Skin of body (tissue), 2 donors: ENCODE measurements around the gene RPLP2. TPM values are rescaled to one million over a fixed set of nuclear protein-coding genes. Genes with fewer than 3 reads are reported as not detected.

Experiments used
- small RNA-seq: library from RNA; depleted of rRNA; stranded (forward); fragments of <200 nt; gene quantifications from one replicate; pipeline ENCODE3, GENCODE V24; 2014; ENCODE audit warnings: low replicate concordance
- total RNA-seq: library from RNA; depleted of rRNA; stranded (reverse); fragments of >200 nt; gene quantifications from one replicate; pipeline ENCODE4 v1.2.3, GENCODE V29; 2014

Gene RPLP2
- total RNA-seq, 1 donor from 2014 or later: 391 TPM

Small RNAs within 50 kb of the gene (small RNA-seq; reads per million reads assigned to genes)
- gene SNORA52: not detected

Other genes with a start within 250 kb of the RPLP2 start
- gene LMNTD2, start 249.2 kb upstream of the RPLP2 start, total RNA-seq: 0.69 TPM
- gene RASSF7, start 249.0 kb upstream of the RPLP2 start, total RNA-seq: 7.7 TPM
- 18.8 TPM for gene PHRF1, start 233.5 kb upstream of the RPLP2 start, total RNA-seq
- gene IRF7, start 194.0 kb upstream of the RPLP2 start, total RNA-seq: 6.6 TPM
- not detected for gene CDHR5, start 185.0 kb upstream of the RPLP2 start, total RNA-seq
- 2.6 TPM for gene SCT, start 182.8 kb upstream of the RPLP2 start, total RNA-seq
- not detected for gene DRD4, start 172.7 kb upstream of the RPLP2 start, total RNA-seq
- gene DEAF1, start 114.7 kb upstream of the RPLP2 start, total RNA-seq: 15.7 TPM
- 7.8 TPM for gene TMEM80, start 114.2 kb upstream of the RPLP2 start, total RNA-seq
- 35.6 TPM for gene EPS8L2, start 103.7 kb upstream of the RPLP2 start, total RNA-seq
- gene TALDO1, start 62.5 kb upstream of the RPLP2 start, total RNA-seq: 134 TPM
- 15.3 TPM for gene GATD1, start 32.5 kb upstream of the RPLP2 start, total RNA-seq
- gene CEND1, start 19.9 kb upstream of the RPLP2 start, total RNA-seq: not detected
- 11.6 TPM for gene SLC25A22, start 11.7 kb upstream of the RPLP2 start, total RNA-seq
- 4.6 TPM for gene PIDD1, start 4.7 kb upstream of the RPLP2 start, total RNA-seq
- 60.0 TPM for gene PNPLA2, start 8.9 kb downstream of the RPLP2 start, total RNA-seq
- gene CRACR2B, start 18.0 kb downstream of the RPLP2 start, total RNA-seq: 5.6 TPM
- gene CD151, start 23.0 kb downstream of the RPLP2 start, total RNA-seq: 70.8 TPM
- 64.4 TPM for gene POLR2L, start 32.6 kb downstream of the RPLP2 start, total RNA-seq
- 35.8 TPM for gene TSPAN4, start 32.9 kb downstream of the RPLP2 start, total RNA-seq
- gene CHID1, start 100.8 kb downstream of the RPLP2 start, total RNA-seq: 29.3 TPM
- 29.1 TPM for gene AP2A2, start 115.9 kb downstream of the RPLP2 start, total RNA-seq
- under 0.01 TPM for gene MUC6, start 226.8 kb downstream of the RPLP2 start, total RNA-seq